Gastroesophageal sphincter (tissue), 3 donors: ENCODE data around the gene GARS1.

ENCODE experiments used
- POLR2AphosphoS5 ChIP-seq: sonication (generic); formaldehyde crosslinking; IDR thresholded peaks from one replicate; pipeline ENCODE4 v1.6.1; 2017; ENCODE audit warnings: antibody characterized with exemption
- TF ChIP-seq, protein P1 (sequence below), 4 experiments: fragments of 200-600 bp in 2 of 4; fragments of 450-650 bp in 2 of 4; sonication (generic) in 1 of 4; IDR thresholded peaks; one replicate each; pipeline ENCODE4 v1.5.1; 2017 to 2019; ENCODE audit warnings: antibody characterized with exemption in 4 of 4, mild to moderate bottlenecking in 2 of 4, moderate library complexity in 2 of 4

DNA sequence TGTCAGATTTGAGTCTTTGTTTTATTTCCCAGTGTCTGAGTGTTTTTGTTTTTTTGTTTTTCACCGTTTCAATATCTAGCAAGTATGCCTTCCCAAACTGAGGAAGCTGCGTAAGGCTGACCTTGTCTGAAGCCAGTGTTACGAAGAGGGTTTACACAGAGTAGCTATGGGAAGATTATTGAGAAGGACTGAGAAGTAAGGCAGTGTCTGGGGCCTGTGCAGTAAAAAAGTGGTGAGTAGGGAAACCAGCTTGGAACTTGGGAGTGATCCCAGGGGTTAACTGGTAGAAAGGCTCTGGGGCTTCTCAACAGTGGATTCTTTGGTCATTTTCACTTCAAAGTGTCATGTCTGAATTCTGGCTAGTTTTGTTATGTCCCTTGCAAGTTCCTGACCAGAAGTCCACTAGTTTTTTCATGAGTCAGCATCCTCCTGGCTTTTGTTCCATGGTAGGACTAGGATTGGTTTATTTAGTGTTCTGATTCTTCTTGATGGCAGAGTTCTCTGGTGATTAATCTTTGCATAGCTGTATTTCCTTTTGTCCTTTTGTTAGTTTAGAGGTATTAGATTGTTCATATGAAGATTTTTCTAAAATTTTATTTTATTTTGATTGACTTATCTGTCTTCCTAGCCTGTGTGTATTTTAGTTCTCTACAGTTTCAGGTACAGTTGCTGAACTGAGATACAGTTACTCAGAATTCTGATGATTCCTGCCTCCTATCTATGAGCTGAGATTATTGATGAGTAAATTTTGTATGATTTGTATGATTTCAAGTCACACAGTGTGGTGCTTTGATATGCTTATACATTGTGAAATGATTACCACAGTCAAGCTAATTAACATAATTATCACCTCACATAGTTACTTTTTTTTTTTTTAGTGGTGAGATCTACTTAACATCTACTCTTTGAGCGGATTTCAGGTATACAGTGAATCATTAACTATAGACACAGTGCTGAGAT, 19.0 kb downstream of the GARS1 start:
- TF ChIP-seq, protein P1, sequence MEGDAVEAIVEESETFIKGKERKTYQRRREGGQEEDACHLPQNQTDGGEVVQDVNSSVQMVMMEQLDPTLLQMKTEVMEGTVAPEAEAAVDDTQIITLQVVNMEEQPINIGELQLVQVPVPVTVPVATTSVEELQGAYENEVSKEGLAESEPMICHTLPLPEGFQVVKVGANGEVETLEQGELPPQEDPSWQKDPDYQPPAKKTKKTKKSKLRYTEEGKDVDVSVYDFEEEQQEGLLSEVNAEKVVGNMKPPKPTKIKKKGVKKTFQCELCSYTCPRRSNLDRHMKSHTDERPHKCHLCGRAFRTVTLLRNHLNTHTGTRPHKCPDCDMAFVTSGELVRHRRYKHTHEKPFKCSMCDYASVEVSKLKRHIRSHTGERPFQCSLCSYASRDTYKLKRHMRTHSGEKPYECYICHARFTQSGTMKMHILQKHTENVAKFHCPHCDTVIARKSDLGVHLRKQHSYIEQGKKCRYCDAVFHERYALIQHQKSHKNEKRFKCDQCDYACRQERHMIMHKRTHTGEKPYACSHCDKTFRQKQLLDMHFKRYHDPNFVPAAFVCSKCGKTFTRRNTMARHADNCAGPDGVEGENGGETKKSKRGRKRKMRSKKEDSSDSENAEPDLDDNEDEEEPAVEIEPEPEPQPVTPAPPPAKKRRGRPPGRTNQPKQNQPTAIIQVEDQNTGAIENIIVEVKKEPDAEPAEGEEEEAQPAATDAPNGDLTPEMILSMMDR (IDR thresholded peaks at IDR 0.05), result no peak
- TF ChIP-seq POLR2AphosphoS5, result no peak
